Activated CD4-positive, alpha-beta T cell treated with anti-CD3 and anti-CD28 coated beads, Interleukin-2, amount 10 ng/mL, durations not matched to agents 7 days and 5 days (primary cell): ENCODE results near the gene ZNF277. TPM values are rescaled to one million over a fixed set of nuclear protein-coding genes. Genes with fewer than 3 reads are reported as not detected.
"Not testable (repeated sequence)": the region's sequence is repeated elsewhere in the genome, so short reads cannot be mapped to it uniquely, and the experiment has no call there.

Experiments used
- CTCF ChIA-PET: fragments of 350-600 bp; sonication (Branson Sonifier 250); formaldehyde crosslinking; loops from one replicate; lab custom pipeline; 2021; ENCODE audit warnings: antibody characterized with exemption; lab: Charles Lee
- POLR2A ChIA-PET: fragments of 350-600 bp; sonication (Branson Sonifier 250); formaldehyde crosslinking; loops from one replicate; lab custom pipeline; 2021; ENCODE audit warnings: antibody characterized with exemption; lab: Charles Lee
- DNase-seq: peaks from one replicate; pipeline ENCODE4 v3.0.0-alpha.2; 2020
- H3K27ac Mint-ChIP-seq: one replicate; pipeline ENCODE4 v1.8.0; 2021; ENCODE audit warnings: mild to moderate bottlenecking, moderate library complexity, mixed read lengths
- H3K27me3 Mint-ChIP-seq: one replicate; pipeline ENCODE4 v1.8.0; 2021; ENCODE audit warnings: mixed read lengths
- H3K36me3 Mint-ChIP-seq: one replicate; pipeline ENCODE4 v1.8.0; 2021; ENCODE audit warnings: low read depth, mixed read lengths
- H3K4me1 Mint-ChIP-seq: one replicate; pipeline ENCODE4 v1.8.0; 2021; ENCODE audit warnings: mixed read lengths
- H3K4me3 Mint-ChIP-seq: one replicate; pipeline ENCODE4 v1.8.0; 2021; ENCODE audit warnings: mild to moderate bottlenecking, moderate library complexity, mixed read lengths
- H3K9me3 Mint-ChIP-seq: one replicate; pipeline ENCODE4 v1.8.0; 2021; ENCODE audit warnings: mixed read lengths
- total RNA-seq, 2 experiments: library from RNA; stranded (reverse); gene quantifications; one replicate each; pipeline ENCODE4 v1.2.3, GENCODE V29; 2021

The ZNF277 gene
- total RNA-seq, 2 experiments from 2014 or later: 21.2 to 21.5 TPM

DNA sequence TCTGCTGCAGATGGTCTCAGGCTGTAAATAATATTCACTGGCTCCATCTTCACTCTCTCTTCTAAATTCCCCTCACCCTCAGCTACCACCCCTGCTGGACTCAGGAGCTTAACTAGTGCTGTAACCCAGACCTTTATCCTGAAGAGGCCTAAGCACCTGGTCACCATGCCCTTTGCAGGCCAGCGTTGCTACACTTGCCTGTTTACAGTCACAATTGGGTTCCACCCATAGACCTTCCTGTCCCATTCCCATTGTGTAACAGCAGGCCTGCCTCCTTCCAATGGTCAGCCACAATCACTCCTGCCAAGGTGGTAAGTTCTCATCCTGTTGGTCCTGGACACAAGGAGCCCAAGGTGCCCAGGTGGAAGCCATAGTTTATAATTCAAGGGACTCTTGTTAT, 157.9 kb downstream of the ZNF277 start:
- no peak overlapping the region for H3K27ac Mint-ChIP-seq
- no peak for DNase-seq
- H3K9me3 Mint-ChIP-seq: no peaks in the 10 kb centered on the region
- H3K4me3 Mint-ChIP-seq: no peak overlapping the region
- H3K27me3 Mint-ChIP-seq: peaks cover 2% of the 10 kb centered on the region
- no peaks in the 10 kb centered on the region for H3K36me3 Mint-ChIP-seq
- CTCF ChIA-PET: no interaction called here
- no peaks in the 10 kb centered on the region for H3K4me1 Mint-ChIP-seq
- POLR2A ChIA-PET: no interaction called here

DNA sequence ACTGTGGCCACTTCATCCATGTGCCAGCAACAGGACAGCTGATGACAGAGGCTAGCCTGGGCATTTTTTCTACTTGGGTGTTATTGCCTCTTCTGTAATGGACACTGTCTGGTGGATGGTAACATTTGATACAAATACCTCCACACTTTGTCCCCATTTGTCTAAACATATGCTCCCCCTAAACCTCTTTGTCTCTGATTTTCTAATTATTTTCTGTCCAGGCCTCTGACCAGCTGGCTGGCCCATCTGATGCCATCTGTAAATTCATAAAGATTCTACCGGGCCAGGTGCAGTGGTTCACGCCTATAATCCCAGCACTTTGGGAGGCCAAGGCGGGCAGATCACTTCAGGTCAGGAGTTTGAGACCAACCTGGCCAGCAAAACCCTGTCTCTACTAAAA, 159.1 kb downstream of the ZNF277 start:
- Mint-ChIP-seq H3K36me3 (no peaks in the 10 kb centered on the region), H3K9me3 (no peaks in the 10 kb centered on the region), H3K4me1 (no peaks in the 10 kb centered on the region), H3K27me3 (no peaks in the 10 kb centered on the region), H3K27ac (no peak overlapping the region), H3K4me3 (no peak overlapping the region)
- DNase-seq: no peak
- ChIA-PET CTCF (no interaction called here), POLR2A (no interaction called here)

DNA sequence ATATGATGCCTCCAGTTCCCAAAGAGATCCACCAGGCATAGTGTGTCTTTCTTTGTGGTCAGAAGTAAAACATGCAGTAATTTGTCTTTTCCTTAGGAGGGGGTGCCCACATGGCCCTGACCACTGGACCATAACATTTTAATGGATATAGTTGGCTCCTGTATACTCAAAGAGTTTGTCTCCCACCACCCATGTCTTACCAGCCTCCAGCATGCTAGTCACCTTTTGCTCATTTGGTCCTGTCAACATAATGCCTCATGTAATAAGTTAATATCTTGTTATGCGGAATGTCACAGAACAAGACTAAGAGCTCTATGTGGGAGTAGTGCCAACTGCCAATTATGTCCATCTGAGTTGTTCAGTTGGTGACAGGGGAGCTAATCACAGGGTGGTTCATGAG, 160.4 kb downstream of the ZNF277 start:
- H3K4me3 Mint-ChIP-seq: no peak overlapping the region
- no peaks in the 10 kb centered on the region for H3K36me3 Mint-ChIP-seq
- CTCF ChIA-PET: no interaction called here
- no peaks in the 10 kb centered on the region for H3K9me3 Mint-ChIP-seq
- H3K4me1 Mint-ChIP-seq: no peaks in the 10 kb centered on the region
- no peak for DNase-seq
- no peak overlapping the region for H3K27ac Mint-ChIP-seq
- POLR2A ChIA-PET: interaction anchor here (0.7 kb wide), 1 partner anchor 273 kb away, joined by 3 read pairs; no protein-coding TSS in a partner anchor
- H3K27me3 Mint-ChIP-seq: no peaks in the 10 kb centered on the region

DNA sequence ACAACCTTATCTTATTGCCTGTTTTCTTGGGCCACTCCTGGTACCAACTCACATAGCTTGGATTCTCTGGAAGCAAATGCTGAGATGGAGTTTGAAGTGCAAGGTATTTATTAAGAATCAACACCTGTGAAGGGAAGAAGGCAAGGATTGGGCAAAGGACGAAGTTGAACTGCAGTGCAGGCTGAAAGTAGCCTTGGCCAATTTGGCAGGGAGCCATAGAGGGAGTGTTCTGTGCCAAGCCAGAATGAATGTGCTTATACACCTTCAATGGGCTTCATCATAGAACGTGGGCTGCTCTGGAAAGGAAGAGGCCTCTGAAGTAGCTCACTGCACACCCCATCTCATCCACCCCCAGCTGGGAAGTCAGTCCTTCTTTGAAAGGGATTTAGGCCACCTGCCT, 163.9 kb downstream of the ZNF277 start:
- Mint-ChIP-seq H3K27me3 (no peaks in the 10 kb centered on the region), H3K27ac (no peak overlapping the region), H3K4me3 (no peak overlapping the region), H3K9me3 (no peaks in the 10 kb centered on the region), H3K4me1 (no peaks in the 10 kb centered on the region), H3K36me3 (no peaks in the 10 kb centered on the region)
- POLR2A ChIA-PET: no interaction called here
- DNase-seq: no peak
- CTCF ChIA-PET: interaction anchor here (0.6 to 1.2 kb wide), 2 partner anchors 21 to 114 kb away, joined by 3 to 4 read pairs; no protein-coding TSS in a partner anchor

DNA sequence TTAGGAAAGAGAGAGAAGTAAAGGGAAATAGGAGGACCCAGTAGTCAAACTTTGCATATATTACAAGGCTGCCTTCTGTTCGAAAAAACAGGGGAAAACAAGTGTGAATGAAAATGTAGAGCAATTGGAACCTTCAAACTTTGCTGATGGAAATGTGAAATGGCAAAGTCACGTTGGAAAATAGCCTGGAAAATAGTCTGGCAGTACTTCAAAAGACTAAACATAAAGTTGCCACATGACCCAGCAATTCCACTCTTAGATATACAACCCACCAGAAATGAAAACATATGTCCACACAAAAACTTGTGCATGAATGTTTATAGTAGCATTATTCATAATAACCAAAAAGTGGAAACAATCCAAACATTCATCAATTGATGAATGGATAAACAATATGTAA, 165.2 kb downstream of the ZNF277 start:
- no peak for DNase-seq
- no peaks in the 10 kb centered on the region for H3K9me3 Mint-ChIP-seq
- POLR2A ChIA-PET: no interaction called here
- no peak overlapping the region for H3K27ac Mint-ChIP-seq
- CTCF ChIA-PET: no interaction called here
- no peaks in the 10 kb centered on the region for H3K36me3 Mint-ChIP-seq
- no peaks in the 10 kb centered on the region for H3K4me1 Mint-ChIP-seq
- H3K27me3 Mint-ChIP-seq: no peaks in the 10 kb centered on the region
- no peak overlapping the region for H3K4me3 Mint-ChIP-seq

DNA sequence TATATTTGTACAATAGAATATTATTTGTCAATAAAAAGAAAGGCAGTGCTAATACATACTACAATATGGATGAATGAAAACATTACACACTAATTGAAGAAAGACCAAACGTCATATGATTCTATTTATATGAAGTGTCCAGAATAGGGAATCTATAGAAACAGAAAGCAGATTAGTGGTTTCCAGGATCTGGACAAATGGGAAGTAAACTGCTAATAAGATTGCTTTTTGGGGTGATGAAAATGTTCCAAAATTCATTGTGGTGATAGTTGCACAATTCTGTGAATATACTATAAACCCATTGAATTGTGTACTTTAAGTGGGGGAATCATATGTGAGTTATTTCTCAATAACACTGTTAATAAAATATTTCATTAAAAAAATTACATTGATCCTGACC, 165.6 kb downstream of the ZNF277 start:
- POLR2A ChIA-PET: no interaction called here
- CTCF ChIA-PET: no interaction called here

DNA sequence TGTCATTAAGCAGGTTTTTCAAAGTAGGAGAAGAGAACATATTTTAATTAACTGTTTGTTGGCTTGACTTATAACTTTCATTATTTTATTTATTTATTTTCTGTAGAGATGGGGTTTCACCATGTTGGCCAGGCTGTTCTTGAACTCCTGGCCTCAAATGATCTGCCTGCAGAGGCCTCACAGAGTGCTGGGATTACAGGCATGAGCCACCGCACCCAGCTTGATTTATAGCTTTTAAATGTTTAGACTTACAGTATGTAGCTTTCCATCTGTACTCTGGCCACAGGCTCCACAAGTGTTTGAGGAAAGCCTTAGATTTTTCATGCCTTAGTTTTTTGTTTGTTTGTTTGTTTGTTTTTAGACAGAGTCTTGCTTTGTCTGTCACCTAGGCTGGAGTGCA, 171.1 kb downstream of the ZNF277 start:
- CTCF ChIA-PET: no interaction called here
- Mint-ChIP-seq H3K9me3 (no peaks in the 10 kb centered on the region), H3K27me3 (peaks cover 7% of the 10 kb centered on the region), H3K36me3 (no peaks in the 10 kb centered on the region), H3K4me1 (no peaks in the 10 kb centered on the region), H3K4me3 (no peak overlapping the region), H3K27ac (no peak overlapping the region)
- DNase-seq: no peak
- POLR2A ChIA-PET: no interaction called here

More for the DNA sequence above, 165.6 kb downstream of the ZNF277 start:
- Mint-ChIP-seq H3K27me3 (no peaks in the 10 kb centered on the region), H3K9me3 (no peaks in the 10 kb centered on the region), H3K27ac (no peak overlapping the region), H3K36me3 (no peaks in the 10 kb centered on the region), H3K4me3 (no peak overlapping the region), H3K4me1 (no peaks in the 10 kb centered on the region)
- no peak for DNase-seq

DNA sequence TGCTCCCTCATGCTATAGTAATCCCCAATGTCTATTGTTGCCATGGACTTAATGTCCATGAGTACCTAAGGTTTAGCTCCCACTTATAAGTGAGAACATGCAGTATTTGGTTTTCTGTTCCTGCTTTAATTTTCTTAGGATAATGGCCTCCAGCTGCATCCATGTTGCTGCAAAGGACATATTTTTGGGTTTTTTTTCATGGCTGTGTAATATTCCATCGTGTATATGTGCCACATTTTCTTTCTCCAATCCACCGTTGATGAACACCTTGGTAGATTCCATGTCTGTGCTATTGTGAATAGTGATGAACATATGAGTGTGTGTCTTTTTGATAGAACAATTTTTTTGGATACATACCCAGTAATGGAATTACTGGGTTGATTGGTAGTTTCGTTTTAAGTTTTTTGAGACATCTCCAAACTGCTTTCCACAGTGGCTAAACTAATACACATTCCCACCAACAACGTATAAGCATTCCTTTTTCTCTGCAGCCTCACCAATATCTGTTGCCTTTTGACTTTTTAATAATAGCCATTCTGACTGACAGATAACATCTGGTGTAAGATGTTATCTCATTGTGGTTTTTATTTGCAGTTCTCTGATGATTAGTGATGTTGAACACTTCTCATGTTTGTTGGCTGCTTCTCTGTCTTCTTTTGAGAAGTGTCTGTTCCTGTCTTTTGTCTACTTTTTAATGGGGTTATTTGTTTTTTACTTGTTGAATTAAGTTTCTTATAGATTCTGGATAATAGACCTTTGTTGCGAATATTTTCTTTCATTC, 175.0 kb downstream of the ZNF277 start:
- ChIA-PET CTCF (no interaction called here), POLR2A (no interaction called here)
- H3K4me1 Mint-ChIP-seq: peaks cover 8% of the 10 kb centered on the region
- H3K36me3 Mint-ChIP-seq: no peaks in the 10 kb centered on the region
- no peak overlapping the region for H3K27ac Mint-ChIP-seq
- no peak for DNase-seq
- peaks cover 7% of the 10 kb centered on the region for H3K27me3 Mint-ChIP-seq
- H3K9me3 Mint-ChIP-seq: no peaks in the 10 kb centered on the region
- H3K4me3 Mint-ChIP-seq: no peak overlapping the region

DNA sequence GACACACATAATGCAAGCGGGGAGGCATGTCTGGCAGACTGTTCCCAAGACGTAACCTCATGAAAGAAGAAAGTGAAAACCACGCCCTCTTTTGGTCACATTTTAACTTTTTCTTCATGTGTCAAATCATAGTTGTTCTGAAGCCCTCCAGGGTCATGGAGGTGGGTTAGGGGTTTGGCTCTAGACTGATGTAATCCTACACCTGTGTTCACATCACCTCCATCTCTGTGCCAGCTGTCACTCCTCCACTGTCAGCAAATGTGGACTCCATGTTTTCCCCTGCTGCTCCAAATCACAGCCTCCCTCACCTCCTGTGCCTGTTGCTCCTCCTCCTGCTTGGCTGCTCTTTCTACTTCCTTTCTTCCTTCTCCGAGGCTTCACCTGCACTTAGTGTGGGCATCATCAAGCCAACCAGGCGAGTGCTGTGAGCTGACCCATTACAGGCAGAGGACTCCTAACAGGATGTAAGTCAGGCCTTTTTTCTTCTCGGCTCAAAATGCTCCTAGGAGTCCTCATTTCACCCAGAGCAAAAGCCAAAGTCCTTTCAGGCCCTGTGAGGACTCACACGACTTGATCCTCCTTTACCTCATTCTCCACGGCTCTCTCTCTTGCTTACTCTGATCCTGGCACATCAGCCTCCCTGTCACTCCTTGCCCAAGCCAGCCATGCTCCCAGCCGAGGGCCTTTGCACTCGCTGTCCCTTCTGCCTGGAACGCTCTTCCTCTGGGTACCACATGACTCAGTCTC, 177.3 kb downstream of the ZNF277 start:
- Mint-ChIP-seq H3K9me3 (no peaks in the 10 kb centered on the region), H3K4me1 (peaks cover 8% of the 10 kb centered on the region), H3K27ac (no peak overlapping the region), H3K27me3 (peaks cover 15% of the 10 kb centered on the region), H3K36me3 (no peaks in the 10 kb centered on the region), H3K4me3 (no peak overlapping the region)
- DNase-seq: no peak
- CTCF ChIA-PET: no interaction called here
- POLR2A ChIA-PET: no interaction called here

DNA sequence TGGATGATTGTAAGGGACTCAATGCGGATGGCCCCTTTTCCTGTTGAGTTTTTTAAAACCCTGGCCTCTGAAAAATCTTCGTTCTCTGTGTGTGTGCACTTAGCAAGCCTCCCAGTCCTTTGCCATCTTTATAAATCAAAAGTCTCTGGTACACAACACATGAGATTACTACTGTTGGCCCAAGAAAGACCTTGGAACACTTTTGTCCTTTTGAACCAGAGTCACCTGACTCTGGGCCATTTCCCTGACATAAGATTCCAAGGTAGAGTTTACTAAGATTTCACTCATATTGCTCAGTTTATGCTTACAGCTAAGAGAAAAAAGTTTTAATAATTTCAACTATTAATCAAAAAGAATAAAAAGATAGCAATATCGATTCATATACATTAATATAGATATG, 179.0 kb downstream of the ZNF277 start:
- H3K4me1 Mint-ChIP-seq: peaks cover 8% of the 10 kb centered on the region
- ChIA-PET POLR2A (no interaction called here), CTCF (no interaction called here)
- H3K9me3 Mint-ChIP-seq: no peaks in the 10 kb centered on the region
- DNase-seq: no peak
- peaks cover 17% of the 10 kb centered on the region for H3K27me3 Mint-ChIP-seq
- no peak overlapping the region for H3K27ac Mint-ChIP-seq
- H3K36me3 Mint-ChIP-seq: no peaks in the 10 kb centered on the region
- no peak overlapping the region for H3K4me3 Mint-ChIP-seq

DNA sequence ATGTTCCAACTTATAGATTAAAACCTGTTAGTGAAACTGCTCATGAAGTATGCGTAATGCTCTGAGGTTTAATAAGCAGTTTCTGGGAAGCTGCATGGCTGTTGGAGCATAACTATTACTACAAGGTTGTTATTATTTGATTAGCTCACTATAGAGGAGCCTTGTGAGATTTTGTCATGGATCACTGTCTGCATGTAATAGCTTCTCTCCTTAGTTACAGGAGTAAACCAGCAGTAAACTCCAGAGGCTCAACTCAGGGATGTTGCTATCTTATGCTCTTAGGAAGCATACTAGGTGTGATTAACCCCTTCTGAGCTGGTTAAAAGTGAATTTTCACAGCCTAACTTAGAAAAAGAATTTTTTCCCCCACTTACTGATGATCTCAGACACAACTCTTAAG, 180.1 kb downstream of the ZNF277 start:
- Mint-ChIP-seq H3K27ac (no peak overlapping the region), H3K9me3 (no peaks in the 10 kb centered on the region), H3K36me3 (no peaks in the 10 kb centered on the region), H3K4me3 (no peak overlapping the region), H3K27me3 (peaks cover 15% of the 10 kb centered on the region), H3K4me1 (peaks cover 8% of the 10 kb centered on the region)
- POLR2A ChIA-PET: no interaction called here
- CTCF ChIA-PET: no interaction called here
- no peak for DNase-seq

DNA sequence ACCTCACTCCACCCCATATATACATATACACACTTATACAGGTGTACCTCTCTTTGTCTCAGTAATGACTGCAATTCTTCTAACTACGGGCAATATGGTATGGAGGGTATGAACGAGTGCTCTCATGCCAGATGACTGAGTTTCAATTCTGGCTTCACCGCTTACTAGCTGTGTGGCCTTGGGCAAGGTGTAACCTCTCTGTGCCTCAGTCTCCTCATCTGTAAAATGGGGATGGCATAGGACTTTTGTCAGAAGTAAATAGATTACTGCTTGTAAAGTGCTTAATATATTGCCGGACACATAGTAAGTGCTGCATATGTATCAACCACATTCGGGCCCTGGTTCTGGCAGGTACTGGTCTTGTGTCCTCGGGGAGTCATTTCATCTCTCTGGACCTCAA, 183.7 kb downstream of the ZNF277 start:
- Mint-ChIP-seq H3K27ac (no peak overlapping the region), H3K4me1 (peaks cover 13% of the 10 kb centered on the region), H3K36me3 (no peaks in the 10 kb centered on the region), H3K4me3 (no peak overlapping the region), H3K9me3 (no peaks in the 10 kb centered on the region), H3K27me3 (peaks cover 17% of the 10 kb centered on the region)
- ChIA-PET POLR2A (no interaction called here), CTCF (no interaction called here)
- no peak for DNase-seq

DNA sequence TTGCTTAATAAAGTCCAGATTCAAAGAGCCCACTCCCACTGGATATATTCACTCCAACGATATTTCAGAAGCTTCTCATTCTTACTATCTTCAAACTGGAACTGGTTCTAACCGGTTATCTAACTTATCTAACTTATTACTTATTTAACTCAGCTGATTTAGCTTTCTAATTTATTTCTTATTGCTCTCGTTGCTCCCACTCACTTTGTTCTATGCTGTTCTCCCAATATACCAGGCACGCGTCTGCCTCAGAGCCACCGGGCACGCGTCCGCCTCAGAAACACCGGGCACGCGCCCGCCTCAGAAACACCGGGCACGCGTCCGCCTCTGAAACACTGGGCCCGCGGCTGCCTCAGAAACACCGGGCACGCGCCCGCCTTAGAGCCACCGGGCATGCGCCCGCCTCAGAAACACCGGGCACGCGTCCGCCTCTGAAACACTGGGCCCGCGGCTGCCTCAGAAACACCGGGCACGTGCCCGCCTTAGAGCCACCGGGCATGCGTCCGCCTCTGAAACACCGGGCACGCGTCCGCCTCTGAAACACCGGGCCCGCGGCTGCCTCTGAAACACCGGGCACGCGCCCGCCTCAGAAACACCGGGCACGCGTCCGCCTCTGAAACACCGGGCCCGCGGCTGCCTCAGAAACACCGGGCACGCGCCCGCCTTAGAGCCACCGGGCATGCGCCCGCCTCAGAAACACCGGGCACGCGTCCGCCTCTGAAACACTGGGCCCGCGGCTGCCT, 184.8 kb downstream of the ZNF277 start:
- H3K36me3 Mint-ChIP-seq, H3K9me3 Mint-ChIP-seq, H3K27ac Mint-ChIP-seq, POLR2A ChIA-PET: not testable (repeated sequence)
- DNase-seq: peak; percentile 26
- Mint-ChIP-seq H3K4me1 (peaks cover 13% of the 10 kb centered on the region), H3K27me3 (peaks cover 25% of the 10 kb centered on the region), H3K4me3 (peak overlapping the region; percentile 79)
- CTCF ChIA-PET: interaction anchor here (0.5 kb wide), 1 partner anchor 160 kb away, joined by 3 read pairs; no protein-coding TSS in a partner anchor
